ENCODE measurements around the gene ZCCHC7. TPM values are rescaled to one million over a fixed set of nuclear protein-coding genes. Genes with fewer than 3 reads are reported as not detected.
"Not testable (repeated sequence)": the region's sequence is repeated elsewhere in the genome, so short reads cannot be mapped to it uniquely, and the experiment has no call there.

ZCCHC7 gene
- total RNA-seq, 2 experiments from 2014 or later = 20.1 to 20.6 TPM

- Mint-ChIP-seq H3K36me3 (peaks cover 37% of the 10 kb centered on the region), H3K4me1 (no peaks in the 10 kb centered on the region)
- ATAC-seq = no peak
Observed at GRCh38 chr9:37165644-37166043, 45.3 kb downstream of the ZCCHC7 start.

GRCh38 chr9:37167456-37168047 is 47.2 kb downstream of the ZCCHC7 start:
- ATAC-seq (no peak), DNase-seq (no peak)
- Mint-ChIP-seq H3K4me1 (no peaks in the 10 kb centered on the region), H3K36me3 (peaks cover 37% of the 10 kb centered on the region), H3K27me3 (no peaks in the 10 kb centered on the region), H3K4me3 (no peak overlapping the region), H3K9me3 (ENCODE audit: low read depth) (no peaks in the 10 kb centered on the region), H3K27ac (no peak overlapping the region)
- CTCF ChIA-PET = no interaction called here

More at GRCh38 chr9:37165644-37166043, 45.3 kb downstream of the ZCCHC7 start:
- no peak overlapping the region for H3K27ac Mint-ChIP-seq
- H3K27me3 Mint-ChIP-seq = no peaks in the 10 kb centered on the region
- CTCF ChIA-PET = no interaction called here
- DNase-seq = no peak
- H3K9me3 Mint-ChIP-seq (ENCODE audit: low read depth) = no peaks in the 10 kb centered on the region
- H3K4me3 Mint-ChIP-seq = no peak overlapping the region

GRCh38 chr9:37172557-37172956 is 52.2 kb downstream of the ZCCHC7 start:
- no peaks in the 10 kb centered on the region for H3K27me3 Mint-ChIP-seq
- ATAC-seq (no peak), DNase-seq (no peak)
- no peaks in the 10 kb centered on the region for H3K9me3 Mint-ChIP-seq (ENCODE audit: low read depth)
- no peak overlapping the region for H3K27ac Mint-ChIP-seq
- CTCF ChIA-PET = no interaction called here
- H3K4me1 Mint-ChIP-seq = peaks cover 3% of the 10 kb centered on the region
- peaks cover 35% of the 10 kb centered on the region for H3K36me3 Mint-ChIP-seq
- no peak overlapping the region for H3K4me3 Mint-ChIP-seq

- CTCF ChIA-PET = no interaction called here
Observed at GRCh38 chr9:37174247-37174646, 53.9 kb downstream of the ZCCHC7 start.

GRCh38 chr9:37178742-37179141 is 58.4 kb downstream of the ZCCHC7 start:
- H3K4me1 Mint-ChIP-seq = peaks cover 8% of the 10 kb centered on the region
- no peak overlapping the region for H3K27ac Mint-ChIP-seq
- H3K36me3 Mint-ChIP-seq = peaks cover 20% of the 10 kb centered on the region
- CTCF ChIA-PET = no interaction called here
- DNase-seq = no peak
- H3K27me3 Mint-ChIP-seq = no peaks in the 10 kb centered on the region
- H3K9me3 Mint-ChIP-seq (ENCODE audit: low read depth) = peaks cover 2% of the 10 kb centered on the region
- no peak overlapping the region for H3K4me3 Mint-ChIP-seq
- ATAC-seq = no peak

More at GRCh38 chr9:37174247-37174646, 53.9 kb downstream of the ZCCHC7 start:
- peaks cover 8% of the 10 kb centered on the region for H3K4me1 Mint-ChIP-seq
- no peak for DNase-seq
- H3K36me3 Mint-ChIP-seq = peaks cover 29% of the 10 kb centered on the region
- ATAC-seq = no peak
- H3K4me3 Mint-ChIP-seq = no peak overlapping the region
- no peaks in the 10 kb centered on the region for H3K9me3 Mint-ChIP-seq (ENCODE audit: low read depth)
- no peak overlapping the region for H3K27ac Mint-ChIP-seq
- H3K27me3 Mint-ChIP-seq = no peaks in the 10 kb centered on the region

GRCh38 chr9:37179576-37179975 is 59.2 kb downstream of the ZCCHC7 start:
- peaks cover 8% of the 10 kb centered on the region for H3K4me1 Mint-ChIP-seq
- no peaks in the 10 kb centered on the region for H3K27me3 Mint-ChIP-seq
- ATAC-seq = no peak
- DNase-seq = no peak
- H3K9me3 Mint-ChIP-seq (ENCODE audit: low read depth) = peaks cover 2% of the 10 kb centered on the region
- no peak overlapping the region for H3K27ac Mint-ChIP-seq
- peaks cover 22% of the 10 kb centered on the region for H3K36me3 Mint-ChIP-seq
- CTCF ChIA-PET = no interaction called here
- no peak overlapping the region for H3K4me3 Mint-ChIP-seq

GRCh38 chr9:37180138-37180537 is 59.8 kb downstream of the ZCCHC7 start:
- CTCF ChIA-PET = no interaction called here
- H3K27me3 Mint-ChIP-seq = no peaks in the 10 kb centered on the region
- peaks cover 8% of the 10 kb centered on the region for H3K4me1 Mint-ChIP-seq
- DNase-seq (no peak), ATAC-seq (no peak)
- no peak overlapping the region for H3K4me3 Mint-ChIP-seq
- H3K27ac Mint-ChIP-seq = no peak overlapping the region
- peaks cover 27% of the 10 kb centered on the region for H3K36me3 Mint-ChIP-seq
- peaks cover 4% of the 10 kb centered on the region for H3K9me3 Mint-ChIP-seq (ENCODE audit: low read depth)

GRCh38 chr9:37182718-37183117 is 62.3 kb downstream of the ZCCHC7 start:
- no peak for ATAC-seq
- no peaks in the 10 kb centered on the region for H3K27me3 Mint-ChIP-seq
- H3K4me1 Mint-ChIP-seq = peaks cover 15% of the 10 kb centered on the region
- no peak overlapping the region for H3K4me3 Mint-ChIP-seq
- CTCF ChIA-PET = no interaction called here
- H3K27ac Mint-ChIP-seq = no peak overlapping the region
- peaks cover 4% of the 10 kb centered on the region for H3K9me3 Mint-ChIP-seq (ENCODE audit: low read depth)
- peaks cover 33% of the 10 kb centered on the region for H3K36me3 Mint-ChIP-seq
- DNase-seq = no peak

GRCh38 chr9:37184905-37185867 is 64.8 kb downstream of the ZCCHC7 start:
- no peaks in the 10 kb centered on the region for H3K27me3 Mint-ChIP-seq
- ATAC-seq (no peak), DNase-seq (no peak)
- CTCF ChIA-PET = no interaction called here
- H3K36me3 Mint-ChIP-seq = peaks cover 38% of the 10 kb centered on the region
- peaks cover 23% of the 10 kb centered on the region for H3K4me1 Mint-ChIP-seq
- no peak overlapping the region for H3K4me3 Mint-ChIP-seq
- H3K27ac Mint-ChIP-seq = no peak overlapping the region
- peaks cover 4% of the 10 kb centered on the region for H3K9me3 Mint-ChIP-seq (ENCODE audit: low read depth)

- Mint-ChIP-seq H3K9me3 (ENCODE audit: low read depth) (peaks cover 2% of the 10 kb centered on the region), H3K4me1 (peaks cover 23% of the 10 kb centered on the region), H3K27ac (peak overlapping the region; percentile 89), H3K27me3 (no peaks in the 10 kb centered on the region), H3K4me3 (peak overlapping the region; percentile 55), H3K36me3 (peaks cover 29% of the 10 kb centered on the region)
- peak; percentile 55 for DNase-seq
- CTCF ChIA-PET = interaction anchor here (0.7 kb wide), 1 partner anchor 16 kb away, joined by 3 read pairs; no protein-coding TSS in a partner anchor
- peak; percentile 75 for ATAC-seq
Observed at GRCh38 chr9:37187292-37187691, 66.9 kb downstream of the ZCCHC7 start.

- Mint-ChIP-seq H3K36me3 (peaks cover 29% of the 10 kb centered on the region), H3K4me1 (peaks cover 23% of the 10 kb centered on the region)
Observed at GRCh38 chr9:37187713-37188439, 67.5 kb downstream of the ZCCHC7 start.

GRCh38 chr9:37190739-37191138 is 70.4 kb downstream of the ZCCHC7 start:
- DNase-seq; H3K27ac Mint-ChIP-seq; ATAC-seq; H3K9me3 Mint-ChIP-seq (ENCODE audit: low read depth); H3K4me3 Mint-ChIP-seq; H3K27me3 Mint-ChIP-seq: not testable (repeated sequence)
- H3K36me3 Mint-ChIP-seq = peaks cover 26% of the 10 kb centered on the region
- CTCF ChIA-PET = interaction anchor here (0.8 kb wide), 1 partner anchor 11 kb away, joined by 4 read pairs; no protein-coding TSS in a partner anchor
- H3K4me1 Mint-ChIP-seq = peaks cover 23% of the 10 kb centered on the region

More at GRCh38 chr9:37187713-37188439, 67.5 kb downstream of the ZCCHC7 start:
- DNase-seq = no peak
- peak overlapping the region; percentile 55 for H3K4me3 Mint-ChIP-seq
- peaks cover 2% of the 10 kb centered on the region for H3K9me3 Mint-ChIP-seq (ENCODE audit: low read depth)
- peak; percentile 80 for ATAC-seq
- CTCF ChIA-PET = no interaction called here
- H3K27me3 Mint-ChIP-seq = no peaks in the 10 kb centered on the region
- H3K27ac Mint-ChIP-seq = peak overlapping the region; percentile 89

- CTCF ChIA-PET = interaction anchor here (0.8 to 1.3 kb wide), 3 partner anchors 15 to 45 kb away, joined by 3 read pairs; no protein-coding TSS in a partner anchor
- Mint-ChIP-seq H3K9me3 (ENCODE audit: low read depth) (no peaks in the 10 kb centered on the region), H3K27me3 (no peaks in the 10 kb centered on the region)
Observed at GRCh38 chr9:37191403-37192089, 71.2 kb downstream of the ZCCHC7 start.

More at GRCh38 chr9:37191403-37192089, 71.2 kb downstream of the ZCCHC7 start:
- H3K27ac Mint-ChIP-seq = no peak overlapping the region
- no peak overlapping the region for H3K4me3 Mint-ChIP-seq
- ATAC-seq (no peak), DNase-seq (no peak)
- H3K36me3 Mint-ChIP-seq = peaks cover 26% of the 10 kb centered on the region
- peaks cover 22% of the 10 kb centered on the region for H3K4me1 Mint-ChIP-seq

All from activated CD8-positive, alpha-beta memory T cell treated with anti-CD3 and anti-CD28 coated beads, Interleukin-2, amount 10 ng/mL, durations not matched to agents 7 days and 5 days (primary cell).